Measurements from ENCODE around the gene TBC1D20.
"Not testable (repeated sequence)": the region's sequence is repeated elsewhere in the genome, so short reads cannot be mapped to it uniquely, and the experiment has no call there.

TBC1D20 gene

DNA sequence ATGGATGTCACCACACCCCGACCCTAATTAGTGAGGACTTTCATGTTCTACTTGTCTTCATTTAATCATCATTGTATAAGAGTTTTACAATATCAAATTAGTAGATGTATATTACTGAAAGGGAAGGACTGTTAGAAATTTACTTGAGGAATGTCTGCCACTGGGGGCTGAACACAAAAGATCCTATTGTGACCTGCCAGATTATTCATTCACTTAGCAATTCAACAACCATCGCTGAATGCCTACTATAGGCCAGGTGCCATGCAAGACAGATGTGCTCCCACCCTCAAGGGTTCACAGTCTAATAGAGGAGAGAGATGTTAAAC lies 62.2 kb downstream of the TBC1D20 start:
- no peak for DNase-seq

DNA sequence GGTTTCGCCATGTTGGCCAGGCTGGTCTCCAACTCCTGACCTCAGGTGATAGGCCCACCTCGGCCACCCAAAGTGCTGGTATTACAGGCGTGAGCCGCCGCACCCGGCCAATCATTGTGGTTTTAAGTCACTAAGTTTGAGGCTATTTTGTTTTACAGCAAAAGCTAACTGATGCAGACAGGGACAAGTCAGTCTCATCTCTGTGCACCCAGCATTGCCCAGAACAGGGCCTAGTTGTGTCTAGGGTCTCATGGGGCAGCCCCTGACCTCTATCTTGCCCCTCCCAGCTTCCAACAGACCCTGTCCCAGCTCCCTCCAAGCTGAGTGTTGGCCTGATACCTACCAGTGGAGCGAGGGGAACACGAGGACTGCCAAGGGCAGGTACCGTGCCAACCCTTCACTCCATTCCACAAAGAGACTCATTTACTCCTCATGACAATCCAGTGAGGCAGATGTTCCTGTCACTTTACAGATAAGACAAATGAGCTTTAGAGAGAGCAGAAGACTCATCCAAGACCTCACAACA lies 63.1 kb downstream of the TBC1D20 start:
- DNase-seq: no peak

DNA sequence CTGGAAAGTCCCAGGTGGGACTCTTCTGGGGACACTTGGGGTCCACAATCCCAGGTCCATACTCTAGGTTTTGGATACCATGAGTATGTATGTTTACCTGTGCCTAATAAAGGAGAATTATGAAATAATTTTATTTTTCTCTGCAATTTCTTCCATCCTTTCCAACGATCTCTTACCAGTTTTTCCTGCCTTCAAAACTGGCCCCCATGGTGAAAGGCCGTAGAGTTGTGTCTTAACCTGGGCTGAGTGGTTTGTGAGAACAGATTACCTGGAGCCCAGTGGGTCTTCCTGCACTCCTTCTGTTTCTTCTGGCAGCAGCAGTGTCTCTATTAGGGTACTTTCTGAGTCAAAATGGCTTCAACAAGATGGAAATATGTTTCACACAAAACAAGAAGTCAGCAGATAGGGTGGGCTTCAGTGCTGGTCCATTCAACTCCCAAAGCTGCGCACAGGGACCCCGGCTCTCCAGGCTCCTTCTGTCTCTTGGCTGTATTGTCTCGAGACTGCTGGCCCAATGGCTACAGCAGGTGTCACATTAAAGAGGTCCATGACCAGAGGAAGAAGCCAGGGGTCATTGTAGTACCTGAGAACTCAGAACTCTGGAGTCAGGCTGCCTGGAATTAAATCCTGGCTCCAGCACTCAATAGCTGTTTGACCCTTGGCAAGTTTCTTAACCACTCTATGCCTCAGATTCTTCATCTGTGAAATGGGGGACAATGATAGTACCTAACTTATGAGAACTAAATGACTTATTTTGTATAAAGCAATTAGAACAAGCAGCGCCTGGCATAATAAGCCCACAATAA lies 64.7 kb downstream of the TBC1D20 start:
- DNase-seq: no peak

DNA sequence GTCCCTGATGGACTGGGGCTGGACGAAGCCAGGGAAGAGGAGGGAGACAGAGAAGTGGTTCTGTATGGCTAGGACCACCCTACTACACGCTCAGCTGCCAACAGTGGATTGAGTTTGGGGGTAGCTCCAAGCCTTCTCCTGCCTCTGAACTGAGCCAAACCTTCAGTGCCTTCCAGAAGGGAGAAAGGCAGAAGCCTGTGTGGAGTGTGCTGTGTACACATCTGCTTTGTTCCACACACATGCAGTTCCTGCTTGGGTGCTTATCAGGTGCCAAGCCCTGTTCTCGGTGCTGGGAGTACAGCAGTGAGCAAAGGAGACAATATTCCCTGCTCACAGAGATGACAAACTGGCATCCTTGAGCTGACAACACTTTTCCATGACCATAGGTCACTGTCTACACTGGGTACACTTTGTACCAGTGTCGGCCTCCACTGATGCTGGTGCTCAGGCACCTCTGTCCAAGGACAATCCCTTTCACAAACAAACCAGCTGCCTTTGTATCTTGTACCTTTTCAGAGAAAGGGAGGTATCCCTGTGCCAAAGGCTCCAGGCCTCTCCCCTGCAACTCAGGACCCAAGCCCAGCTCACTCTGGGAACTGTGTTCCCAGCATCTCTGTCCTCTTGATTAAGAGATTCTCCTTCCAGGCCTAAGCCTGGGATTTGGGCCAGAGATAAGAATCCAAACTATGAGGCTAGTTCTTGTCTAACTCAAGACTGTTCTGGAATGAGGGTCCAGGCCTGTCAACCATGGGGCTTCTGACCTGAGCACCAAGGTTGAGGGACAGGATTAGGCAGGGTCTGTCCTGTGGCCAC lies 65.5 kb downstream of the TBC1D20 start:
- no peak for DNase-seq

DNA sequence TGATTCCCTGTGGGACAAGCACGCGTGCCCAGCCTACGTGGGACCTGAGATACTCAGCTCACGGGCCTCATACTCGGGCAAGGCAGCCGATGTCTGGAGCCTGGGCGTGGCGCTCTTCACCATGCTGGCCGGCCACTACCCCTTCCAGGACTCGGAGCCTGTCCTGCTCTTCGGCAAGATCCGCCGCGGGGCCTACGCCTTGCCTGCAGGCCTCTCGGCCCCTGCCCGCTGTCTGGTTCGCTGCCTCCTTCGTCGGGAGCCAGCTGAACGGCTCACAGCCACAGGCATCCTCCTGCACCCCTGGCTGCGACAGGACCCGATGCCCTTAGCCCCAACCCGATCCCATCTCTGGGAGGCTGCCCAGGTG lies 66.1 kb downstream of the TBC1D20 start:
- DNase-seq: no peak

DNA sequence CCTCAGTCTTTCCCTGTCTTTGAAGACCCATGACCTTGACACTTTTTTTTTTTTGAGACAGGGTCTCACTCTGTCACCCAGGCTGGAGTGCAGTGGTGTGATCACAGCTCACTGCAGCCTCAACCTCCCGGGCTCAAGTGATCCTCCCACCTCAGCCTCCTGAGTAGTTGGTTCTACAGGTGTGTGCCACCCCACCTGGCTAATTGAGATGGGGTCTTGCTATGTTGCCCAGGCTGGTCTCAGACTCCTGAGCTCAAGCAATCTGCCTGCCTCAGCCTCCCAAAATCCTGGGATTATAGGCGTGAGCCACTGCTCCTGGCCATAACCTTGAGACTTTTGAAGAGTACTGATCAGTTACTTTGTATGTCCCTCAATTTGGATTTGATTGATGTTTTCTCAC lies 69.0 kb downstream of the TBC1D20 start:
- DNase-seq: not testable (repeated sequence)

DNA sequence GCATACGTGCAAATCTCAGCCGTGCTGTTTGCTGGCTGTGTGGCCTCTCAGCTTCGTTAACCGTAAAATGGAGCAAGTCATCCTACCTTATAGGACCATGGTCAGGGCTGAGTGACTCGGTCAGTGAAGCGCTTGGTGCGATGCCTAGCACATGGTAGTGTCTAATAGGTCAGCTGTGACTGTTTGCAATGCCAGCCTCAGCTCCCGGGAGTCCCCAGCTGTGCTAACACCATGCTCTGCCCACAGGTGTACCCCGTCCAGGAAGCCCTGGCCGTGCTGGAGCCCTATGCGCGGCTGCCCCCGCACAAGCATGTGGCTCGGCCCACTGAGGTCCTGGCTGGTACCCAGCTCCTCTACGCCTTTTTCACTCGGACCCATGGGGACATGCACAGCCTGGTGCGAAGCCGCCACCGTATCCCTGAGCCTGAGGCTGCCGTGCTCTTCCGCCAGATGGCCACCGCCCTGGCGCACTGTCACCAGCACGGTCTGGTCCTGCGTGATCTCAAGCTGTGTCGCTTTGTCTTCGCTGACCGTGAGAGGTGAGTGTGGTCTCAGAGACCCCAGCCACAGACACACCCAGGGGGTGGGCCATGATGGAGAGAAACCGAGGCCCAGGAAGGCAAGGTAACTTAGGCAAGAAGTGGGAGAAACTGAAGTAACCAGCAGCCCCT lies 71.2 kb downstream of the TBC1D20 start:
- DNase-seq: no peak

DNA sequence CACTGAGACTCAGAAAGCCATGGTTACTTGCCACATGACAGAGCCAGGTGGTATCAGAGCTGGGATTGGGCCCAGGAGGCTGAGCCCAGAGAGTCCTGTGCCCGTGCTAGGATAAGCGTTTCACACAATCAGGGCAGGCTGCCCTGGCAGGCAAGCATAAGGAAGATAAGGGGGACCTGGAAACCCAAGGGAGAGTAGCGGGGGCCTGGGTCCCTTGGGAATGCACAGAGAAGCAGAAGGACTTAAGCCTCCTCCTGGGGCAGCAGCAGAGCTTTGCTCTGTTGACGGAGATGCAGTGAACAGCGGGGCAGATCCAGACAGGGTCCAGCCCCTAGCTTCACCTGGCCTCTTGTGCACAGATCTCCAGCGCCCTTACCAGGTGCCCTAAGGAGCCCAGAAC lies 73.1 kb downstream of the TBC1D20 start:
- DNase-seq: no peak

DNA sequence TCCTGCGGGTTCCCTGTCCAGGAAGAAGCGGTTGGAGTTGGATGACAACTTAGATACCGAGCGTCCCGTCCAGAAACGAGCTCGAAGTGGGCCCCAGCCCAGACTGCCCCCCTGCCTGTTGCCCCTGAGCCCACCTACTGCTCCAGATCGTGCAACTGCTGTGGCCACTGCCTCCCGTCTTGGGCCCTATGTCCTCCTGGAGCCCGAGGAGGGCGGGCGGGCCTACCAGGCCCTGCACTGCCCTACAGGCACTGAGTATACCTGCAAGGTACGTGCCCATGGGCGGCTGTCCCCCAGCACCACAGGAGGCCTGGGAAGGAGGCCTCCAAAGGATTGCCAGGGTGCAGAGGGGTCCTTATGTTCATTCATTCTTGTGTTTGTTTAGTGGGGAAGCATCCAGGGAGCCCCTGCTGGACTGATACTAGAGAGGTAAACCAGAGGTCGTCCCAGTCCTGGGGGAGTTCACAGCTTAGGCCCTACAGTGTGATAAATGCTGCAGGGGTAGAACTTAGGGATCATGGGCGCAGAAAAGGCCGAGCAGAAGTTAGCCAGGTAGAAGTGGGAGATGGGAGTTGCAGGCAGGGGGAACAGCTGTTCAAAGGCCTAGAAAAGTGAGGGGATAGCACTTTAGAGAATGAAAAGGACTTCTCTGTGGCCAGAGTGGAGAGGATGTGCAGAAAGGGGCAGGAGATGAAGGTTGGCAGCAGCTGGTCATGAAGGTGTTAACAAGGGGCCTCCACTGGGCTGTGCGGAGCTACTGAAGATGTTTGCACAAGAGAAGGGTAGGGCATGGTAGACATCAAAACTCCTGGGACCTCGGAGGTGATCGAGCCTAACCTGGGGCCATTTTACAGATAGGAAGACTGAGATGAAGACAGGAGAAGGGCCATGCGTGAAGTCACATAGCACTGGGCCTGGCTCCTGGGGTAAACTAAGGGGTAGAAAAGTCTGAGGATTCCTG lies 74.0 kb downstream of the TBC1D20 start:
- DNase-seq: no peak

DNA sequence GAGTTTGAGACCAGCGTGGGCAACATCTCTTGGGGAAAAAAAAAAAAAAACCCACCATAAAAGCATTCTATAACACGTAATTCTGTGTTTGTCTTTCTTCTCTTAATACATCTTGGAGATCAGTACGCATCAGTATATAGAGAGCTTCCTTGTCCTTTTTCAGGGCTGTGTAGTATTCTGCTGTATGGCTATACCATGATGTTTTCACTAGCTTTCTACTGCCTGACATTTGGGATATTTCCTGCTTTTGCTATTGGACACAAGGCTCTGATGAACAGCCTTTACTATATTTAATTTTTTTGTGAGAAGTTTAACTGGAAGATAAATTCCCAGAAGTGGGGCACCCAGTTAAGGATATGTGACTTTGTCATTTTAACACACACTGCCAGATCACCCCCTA lies 74.8 kb downstream of the TBC1D20 start:
- no peak for DNase-seq

DNA sequence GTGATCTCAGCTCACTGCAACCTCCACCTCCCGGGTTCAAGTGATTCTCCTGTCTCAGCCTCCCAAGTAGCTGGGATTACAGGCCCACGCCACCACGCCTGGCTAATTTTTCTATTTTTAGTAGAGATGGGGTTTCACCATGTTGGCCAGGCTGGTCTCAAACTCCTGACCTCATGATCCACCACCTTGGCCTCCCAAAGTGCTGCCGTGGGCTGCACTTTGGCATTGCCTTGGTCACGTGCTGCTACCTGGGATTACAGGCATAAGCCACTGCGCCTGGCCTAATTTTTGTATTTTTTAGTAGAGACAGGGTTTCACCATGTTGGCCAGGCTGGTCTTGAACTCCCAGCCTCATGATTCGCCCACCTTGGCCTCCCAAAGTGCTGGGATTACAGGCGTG lies 75.7 kb downstream of the TBC1D20 start:
- DNase-seq: not testable (repeated sequence)

Measured in NCI-H1048 (cell line).